GM21737 (cell line): Measurements from ENCODE around the gene FMN2.
"Not testable (repeated sequence)": the region's sequence is repeated elsewhere in the genome, so short reads cannot be mapped to it uniquely, and the experiment has no call there.

Source experiments
- ATAC-seq: cut with Tn5 transposase; IDR thresholded peaks from one replicate; pipeline ENCODE4 v1.9.1; 2021; ENCODE audit warnings: mild to moderate bottlenecking, moderate library complexity; ENCODE audit not compliant: unreplicated experiment

The FMN2 gene

DNA sequence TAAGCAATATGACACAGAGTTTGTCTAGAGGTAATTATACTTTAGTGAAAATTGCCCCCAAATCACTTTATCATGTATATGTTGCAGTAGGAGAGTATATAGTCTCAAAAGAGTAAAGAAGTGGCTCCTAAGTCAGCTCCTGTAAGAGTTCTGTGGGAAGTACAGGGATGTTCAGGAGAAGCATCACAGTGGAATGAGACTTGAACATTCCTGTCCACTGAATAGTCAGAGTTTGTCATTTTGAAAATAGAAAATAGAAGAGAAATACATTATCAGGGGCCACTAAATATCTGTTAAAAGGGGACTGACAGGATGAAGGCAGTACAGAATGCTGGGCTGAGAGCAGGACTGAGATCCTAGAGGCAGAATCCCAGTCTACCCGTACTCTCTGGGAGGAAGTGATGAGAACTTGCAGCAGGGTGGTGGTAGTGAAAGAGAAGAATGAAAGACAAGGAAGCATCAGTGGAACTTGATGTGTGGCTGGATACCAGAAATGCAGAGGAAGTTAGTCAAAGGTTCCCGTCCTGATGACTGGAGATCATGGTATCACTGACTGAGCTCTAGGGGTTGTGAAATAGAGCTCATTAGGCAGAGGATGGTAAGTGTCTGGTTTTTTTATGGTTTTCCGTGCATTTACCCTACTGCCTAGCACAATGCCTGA lies 153.4 kb downstream of the FMN2 start:
- no peak for ATAC-seq

DNA sequence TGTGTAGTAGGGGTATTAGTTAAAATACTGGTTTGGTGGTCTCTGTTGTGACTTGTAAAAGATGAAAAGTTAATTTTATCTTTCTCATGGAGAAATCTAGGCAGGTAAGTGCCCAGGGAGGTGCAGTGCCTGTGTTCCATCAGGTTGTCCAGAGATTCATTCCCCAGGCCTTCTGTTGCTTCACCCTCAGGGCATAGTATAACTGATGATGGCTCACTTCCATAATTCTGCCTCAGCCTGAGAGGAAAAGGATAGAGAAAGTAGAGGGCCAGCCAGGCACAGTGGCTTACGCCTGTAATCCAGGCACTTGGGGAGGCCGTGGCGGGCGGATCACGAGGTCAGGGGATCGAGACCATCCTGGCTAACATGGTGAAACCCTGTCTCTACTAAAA lies 153.9 kb downstream of the FMN2 start:
- ATAC-seq = no peak

DNA sequence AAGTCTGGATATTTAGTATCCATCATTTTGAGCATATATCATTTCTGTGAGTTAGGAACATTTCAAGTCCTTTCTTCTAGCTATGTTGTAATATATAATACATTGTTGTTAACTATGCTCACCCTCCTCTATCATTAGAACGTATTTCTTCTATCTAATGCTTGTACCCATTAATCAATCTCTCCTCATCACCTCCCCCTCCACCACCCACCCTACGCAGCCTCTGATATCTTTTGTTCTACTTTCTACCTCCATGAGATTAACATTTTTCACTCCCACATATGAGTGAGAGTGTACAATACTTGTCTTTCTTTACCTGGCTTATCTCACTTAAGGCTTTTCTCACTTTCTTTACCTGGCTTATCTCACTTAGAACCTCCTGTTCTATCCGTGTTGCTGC lies 156.2 kb downstream of the FMN2 start:
- ATAC-seq = no peak

DNA sequence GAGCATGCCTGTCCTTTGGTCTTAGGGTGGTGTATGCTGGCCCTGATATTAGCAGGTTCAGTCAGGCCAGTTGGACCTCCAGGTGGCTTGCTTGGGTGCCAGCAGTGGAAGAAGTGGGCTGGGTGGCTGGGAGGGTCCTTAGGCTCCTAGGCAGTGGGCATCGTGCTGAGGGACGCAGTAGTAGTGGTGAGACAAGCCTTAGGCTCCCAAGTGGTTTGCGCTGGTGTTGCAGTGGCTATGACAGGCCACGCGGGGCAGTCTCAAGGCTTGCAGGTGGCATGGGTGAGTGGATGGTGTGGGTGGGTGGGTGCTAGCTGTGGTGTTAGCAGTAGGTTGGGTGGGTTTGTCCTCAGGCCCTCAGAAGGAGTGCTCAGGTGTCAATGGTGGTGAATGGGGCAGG lies 162.3 kb downstream of the FMN2 start:
- ATAC-seq = no peak

DNA sequence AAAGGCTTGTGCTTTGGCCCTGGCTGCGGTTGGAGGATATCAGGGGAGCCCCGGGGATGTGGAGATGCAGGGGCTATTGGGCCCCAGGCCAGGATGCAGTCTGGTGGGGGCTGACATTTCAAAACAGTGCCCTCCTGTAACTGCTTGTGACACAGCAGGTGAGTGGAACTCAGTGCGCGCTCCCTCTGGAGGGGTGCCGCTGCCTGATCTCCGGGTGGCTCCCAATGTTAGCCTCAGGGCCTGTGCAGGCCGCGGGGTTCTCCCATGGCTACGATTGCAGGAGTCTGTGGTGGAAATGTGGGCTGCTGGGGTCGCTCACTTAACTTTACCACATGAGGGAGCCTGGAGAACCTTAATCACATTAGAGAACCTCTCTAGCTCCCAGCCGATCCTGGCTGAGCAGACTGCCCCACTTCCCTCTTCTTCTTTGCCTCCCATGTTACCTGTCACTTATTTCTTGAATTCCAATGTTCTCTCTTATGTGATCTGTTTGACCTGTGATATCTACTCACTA lies 163.2 kb downstream of the FMN2 start:
- ATAC-seq = no peak

DNA sequence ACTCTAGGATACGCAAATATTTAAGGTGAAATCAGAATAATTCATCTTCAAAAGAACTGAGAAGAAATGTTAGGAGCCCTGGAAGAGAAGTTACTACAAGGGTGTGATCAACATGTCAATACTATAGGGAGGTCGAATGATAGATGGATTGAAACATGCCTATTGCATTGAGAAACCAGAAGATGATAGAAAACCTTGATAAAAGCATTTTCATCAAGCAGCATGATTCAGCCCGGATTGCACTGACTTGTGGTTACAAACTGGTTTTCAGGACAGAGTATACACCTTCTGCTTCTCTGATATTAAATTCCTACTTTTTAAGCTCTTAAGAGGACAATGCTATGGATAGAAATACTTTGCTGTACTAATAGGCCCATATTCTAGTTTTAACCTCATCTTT lies 164.2 kb downstream of the FMN2 start:
- no peak for ATAC-seq

DNA sequence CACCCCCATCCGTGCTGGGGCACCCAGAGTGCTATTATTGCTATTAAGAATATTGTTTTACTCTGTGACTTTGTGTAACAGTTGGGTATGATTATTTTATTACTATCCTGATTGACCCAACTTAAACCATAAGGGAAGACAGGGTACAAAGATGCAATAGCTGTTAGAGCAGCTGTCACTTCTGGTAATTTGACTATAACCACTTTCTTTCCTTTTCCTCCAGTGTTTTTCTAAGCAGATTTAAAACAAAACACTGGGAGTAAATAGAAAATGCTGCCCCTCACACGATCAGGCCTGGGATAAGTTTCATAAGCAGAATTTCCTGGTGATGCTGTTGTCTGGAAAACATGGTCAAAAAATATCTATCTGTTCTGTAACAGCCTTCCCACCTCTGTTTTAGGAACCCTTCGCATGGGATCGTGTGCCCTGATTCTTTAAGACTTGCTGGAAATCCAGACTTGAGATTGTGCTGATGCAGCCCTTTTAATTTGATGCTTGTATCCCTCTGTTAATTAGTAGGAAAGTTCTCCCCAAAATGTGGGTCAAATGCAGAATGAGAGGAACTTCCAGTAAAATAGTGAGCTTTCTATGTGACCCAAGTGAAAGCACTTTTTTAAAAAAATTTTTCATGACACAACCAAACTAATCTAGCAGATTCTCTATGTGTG lies 165.3 kb downstream of the FMN2 start:
- ATAC-seq = no peak

DNA sequence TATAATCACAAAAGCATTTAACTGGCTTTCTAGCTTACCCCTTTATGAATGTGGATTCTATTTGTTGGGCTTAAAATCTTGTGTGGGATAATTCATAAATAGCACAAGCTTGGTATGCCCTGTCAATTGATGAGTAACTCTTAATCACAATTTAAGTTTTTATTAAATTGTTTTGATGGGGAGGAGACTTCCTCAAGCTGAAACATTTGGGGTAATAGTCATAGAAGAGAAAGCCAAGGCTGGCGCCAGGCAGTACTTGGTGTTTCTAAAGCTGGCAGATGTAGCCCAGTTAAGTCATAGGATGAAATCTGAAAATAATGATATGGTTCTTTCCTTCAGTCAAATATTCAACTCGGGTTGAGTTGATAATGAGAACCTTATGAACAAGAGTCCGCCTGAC lies 167.2 kb downstream of the FMN2 start:
- no peak for ATAC-seq

DNA sequence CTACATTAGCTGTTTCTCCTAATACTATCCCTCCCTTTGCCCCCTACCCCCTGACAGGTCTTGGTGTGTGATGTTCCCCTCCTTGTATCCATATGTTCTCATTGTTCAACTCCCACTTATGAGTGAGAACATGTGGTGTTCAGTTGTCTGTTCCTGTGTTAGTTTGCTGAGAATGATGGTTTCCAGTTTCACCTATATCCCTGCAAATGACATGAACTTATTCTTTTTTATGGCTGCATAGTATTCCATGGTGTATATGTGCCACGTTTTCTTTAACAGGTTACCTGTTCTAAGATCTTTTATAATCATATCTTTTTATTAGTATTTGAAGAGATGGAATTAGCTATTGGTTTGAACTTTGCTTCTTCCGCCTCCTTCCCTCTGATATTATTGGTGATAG lies 172.8 kb downstream of the FMN2 start:
- ATAC-seq = not testable (repeated sequence)

DNA sequence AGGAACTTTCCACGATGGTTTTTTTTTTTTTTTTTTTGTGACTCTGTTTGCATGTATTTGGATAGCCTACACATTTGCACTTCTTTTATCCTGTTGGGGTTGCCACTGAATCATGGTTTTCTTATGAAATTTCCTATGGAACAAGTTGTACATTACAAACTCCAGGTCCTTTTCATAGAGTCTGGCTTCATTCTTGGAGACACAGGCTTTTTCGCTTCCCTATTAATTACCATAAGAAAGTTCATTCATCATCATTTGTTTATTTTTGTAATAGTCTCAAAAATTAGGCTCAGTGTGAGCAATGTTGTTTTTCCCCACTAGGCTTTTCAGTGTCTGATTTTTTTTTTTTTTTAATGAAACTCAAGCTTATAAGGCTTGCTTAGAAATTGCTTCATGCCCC lies 179.4 kb downstream of the FMN2 start:
- no peak for ATAC-seq

DNA sequence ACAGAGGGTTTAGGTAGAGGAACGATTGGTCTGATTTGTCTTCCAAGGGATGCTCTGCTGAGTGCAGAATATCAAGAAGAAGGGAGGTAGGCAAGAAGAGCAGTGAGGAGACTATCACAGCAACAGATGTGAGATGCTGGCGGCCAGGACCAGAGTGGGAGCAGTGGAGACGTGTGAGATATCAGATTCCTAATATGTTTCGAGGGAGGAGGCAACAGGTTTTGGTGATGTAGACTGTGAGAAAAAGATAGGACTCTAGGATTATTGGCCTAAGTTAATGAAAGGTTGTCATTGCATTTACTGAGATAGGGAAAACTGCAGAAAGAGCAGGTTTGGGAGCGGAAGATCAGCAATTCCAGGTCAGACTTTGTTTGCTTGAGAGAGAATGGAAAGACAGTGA lies 182.9 kb downstream of the FMN2 start:
- ATAC-seq = no peak

DNA sequence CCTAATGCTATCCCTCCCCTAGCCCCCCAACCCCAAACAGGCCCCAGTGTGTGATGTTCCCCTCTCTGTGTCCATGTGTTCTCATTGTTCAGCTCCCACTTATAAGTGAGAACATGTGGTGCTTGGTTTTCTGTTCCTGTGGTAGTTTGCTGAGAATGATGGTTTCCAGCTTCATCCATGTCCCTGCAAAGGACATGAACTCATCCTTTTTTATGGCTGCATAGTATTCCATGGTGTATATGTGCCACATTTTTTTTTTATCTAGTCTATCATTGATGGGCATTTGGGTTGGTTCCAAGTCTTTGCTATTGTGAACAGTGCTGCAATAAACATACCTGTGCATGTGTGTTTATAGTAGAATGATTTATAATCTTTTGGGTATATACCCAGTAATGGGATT lies 183.5 kb downstream of the FMN2 start:
- not testable (repeated sequence) for ATAC-seq

DNA sequence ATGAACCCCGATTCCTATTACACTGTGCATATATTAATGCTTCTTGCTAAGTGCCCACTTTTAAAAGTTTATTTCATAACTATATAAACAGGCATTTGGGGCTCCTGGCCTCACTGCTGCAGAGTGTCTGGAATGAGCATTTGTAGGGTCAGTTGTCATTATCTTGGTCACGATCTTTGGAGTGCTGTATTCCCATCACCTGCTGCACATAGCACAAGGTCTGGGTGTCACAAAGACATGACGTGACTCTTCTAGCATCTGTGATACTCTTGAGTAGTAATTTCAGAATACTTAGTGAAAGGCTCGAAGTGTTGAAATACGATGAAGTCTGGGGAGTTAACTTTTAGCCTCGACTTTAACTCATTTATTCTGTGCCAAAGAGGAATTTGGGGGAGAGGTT lies 186.4 kb downstream of the FMN2 start:
- ATAC-seq = no peak

DNA sequence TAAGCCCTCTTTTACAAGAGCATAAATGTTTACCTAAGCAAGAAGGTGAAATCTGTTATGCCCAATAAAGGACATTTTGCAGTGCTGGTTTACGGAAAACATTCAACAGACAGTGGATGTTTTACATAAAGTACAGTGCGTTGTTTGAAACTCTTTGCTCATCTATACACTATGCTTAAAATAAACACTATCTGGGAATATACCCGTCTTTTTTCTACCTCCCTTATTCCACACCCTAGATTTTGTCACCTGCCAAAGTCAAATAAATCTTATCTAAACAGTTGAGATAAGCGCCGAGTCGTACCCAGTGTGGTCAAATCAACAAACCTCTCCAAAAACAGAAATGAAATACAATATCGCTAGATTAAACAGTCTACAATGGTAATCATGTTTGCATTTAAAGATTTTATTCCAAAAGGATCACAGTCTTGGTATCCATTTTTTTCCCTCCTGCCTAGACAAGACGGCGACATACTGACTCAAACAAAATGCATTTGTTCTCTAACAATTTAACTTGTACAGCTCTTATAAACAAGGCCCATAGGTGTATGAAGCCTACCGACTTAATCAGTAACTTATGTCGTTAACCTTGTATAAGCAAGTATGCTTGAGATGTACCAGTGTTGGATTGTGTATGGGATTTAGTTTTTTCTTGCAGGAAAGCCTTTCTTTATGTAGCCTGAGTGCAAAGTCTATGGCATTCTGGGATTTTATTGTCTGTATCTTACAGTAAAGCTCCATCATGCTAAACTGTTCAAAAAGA lies 189.1 kb downstream of the FMN2 start:
- no peak for ATAC-seq

DNA sequence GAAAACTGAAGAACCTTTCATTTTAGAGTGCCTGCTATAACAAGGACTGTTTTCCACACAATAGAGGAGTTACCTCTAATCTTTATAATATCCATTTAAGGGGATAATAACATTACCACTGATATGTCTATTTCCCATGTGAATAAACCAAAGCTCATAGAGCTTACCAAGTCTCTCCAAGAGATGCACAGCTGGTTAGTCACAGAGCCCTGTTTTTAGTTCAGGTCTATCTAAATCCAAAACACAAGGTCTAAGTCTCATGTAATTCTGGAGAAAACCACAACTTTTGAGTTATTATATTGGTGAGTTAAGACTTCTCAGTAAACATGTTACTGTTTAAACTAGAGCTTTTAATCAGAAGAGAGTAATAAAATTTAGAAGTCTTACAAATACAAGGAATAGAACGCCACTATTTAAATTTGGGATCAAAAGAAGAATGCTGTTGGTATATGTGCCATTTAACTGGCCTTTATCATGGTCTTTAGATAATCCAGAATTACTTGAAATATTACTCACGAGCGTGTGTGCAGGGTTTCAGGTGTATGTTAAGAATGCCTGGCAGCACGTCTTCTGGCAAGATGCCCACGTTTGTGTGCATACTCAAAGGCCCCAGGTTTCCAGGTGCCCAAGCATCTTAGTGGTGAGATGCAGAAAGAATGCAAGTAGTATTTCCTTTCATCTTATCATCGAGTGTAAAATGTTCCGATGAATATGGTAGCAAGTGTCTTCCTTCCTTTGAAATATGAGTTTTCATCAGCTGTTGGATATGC lies 190.6 kb downstream of the FMN2 start:
- ATAC-seq = no peak

DNA sequence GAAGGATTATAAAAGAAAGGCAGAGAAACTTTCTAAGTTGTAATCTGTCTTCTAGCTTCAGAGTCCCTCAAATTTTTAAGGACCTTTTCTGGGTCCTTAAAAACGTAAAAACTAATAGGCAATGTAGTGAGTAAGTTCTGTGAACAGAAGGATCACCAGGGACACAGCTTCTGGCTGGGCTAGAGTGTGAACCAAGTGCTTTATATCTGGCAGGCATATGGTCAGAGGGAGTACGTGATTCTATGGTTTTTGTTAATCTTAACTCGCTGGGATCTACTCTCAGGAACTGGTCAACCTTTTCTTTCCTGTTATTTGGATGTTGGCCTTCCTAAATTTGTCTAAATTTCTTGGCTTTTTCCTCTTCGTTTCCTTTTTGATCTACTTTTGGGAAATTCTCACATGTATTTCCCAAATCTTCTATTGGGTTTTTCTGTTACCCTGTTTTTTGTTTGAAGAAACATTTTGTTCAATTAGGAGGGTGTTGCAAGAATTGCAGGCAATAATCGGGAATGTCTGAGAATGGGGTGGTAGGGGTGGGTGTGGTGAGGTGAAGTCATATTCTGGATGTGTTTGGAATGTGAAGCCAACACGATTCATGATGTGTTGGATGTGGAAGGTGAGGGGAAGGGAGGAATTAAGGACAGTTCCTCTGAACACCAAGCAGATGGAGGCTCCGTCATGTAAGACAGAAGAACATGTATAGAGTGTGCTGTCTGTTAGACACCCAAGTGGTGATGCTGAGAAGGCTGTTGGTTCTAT lies 193.2 kb downstream of the FMN2 start:
- ATAC-seq = no peak

DNA sequence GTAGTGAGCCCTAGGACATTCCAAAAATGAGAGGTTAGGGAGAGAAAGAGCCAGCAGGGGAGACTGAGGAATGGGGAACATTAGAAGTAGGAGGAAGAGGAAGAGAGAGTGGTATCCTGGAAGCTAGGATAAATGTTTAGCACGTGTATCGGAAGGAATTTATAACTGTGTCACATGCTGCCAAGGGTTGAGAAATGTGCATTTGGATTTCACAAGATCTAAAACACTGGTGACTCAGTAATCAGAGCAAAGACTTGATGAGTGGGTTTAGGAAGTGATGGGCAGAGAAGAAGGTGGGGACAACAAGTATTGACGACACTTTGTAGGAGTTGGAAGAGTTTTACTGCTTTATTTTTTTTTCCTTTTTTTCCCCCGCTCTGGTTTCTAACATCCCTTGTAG lies 193.9 kb downstream of the FMN2 start:
- ATAC-seq = no peak

DNA sequence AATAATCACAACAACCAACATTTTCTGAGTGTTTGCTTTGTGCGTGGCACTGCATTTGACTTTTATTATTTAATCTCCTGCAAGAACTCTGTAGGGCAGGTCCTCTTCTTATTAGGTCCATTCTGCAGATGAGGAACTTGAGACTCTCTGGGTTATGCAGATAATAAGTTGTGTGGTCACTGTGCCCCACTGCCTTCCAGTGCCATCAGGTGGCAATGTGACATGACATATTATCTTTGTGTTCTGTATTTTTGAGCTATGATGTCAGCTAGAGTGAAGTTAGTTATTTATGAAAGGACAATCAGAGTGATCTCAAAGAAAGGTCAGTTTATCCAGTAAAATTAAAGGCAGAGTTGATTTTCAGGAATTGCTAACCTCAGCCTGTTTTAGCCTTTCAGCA lies 196.0 kb downstream of the FMN2 start:
- no peak for ATAC-seq

DNA sequence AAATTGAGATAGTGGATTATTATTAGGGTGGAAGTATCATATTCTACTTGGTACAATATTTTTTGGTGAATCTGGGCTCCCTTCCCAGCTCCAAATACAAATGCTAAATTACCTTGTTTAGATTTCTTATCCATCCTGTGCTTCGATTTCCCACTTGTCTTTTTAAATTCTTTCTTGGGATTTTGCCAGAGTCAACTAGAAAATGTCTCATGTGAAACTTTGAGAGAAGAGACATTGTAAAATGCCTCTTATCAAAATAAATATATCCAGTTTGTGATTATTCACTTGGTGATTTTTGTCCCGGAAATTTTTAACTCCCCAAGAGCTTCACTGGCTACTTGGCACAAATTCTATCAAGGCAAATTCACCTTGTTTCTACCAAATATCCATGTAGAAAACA lies 202.0 kb downstream of the FMN2 start:
- no peak for ATAC-seq

DNA sequence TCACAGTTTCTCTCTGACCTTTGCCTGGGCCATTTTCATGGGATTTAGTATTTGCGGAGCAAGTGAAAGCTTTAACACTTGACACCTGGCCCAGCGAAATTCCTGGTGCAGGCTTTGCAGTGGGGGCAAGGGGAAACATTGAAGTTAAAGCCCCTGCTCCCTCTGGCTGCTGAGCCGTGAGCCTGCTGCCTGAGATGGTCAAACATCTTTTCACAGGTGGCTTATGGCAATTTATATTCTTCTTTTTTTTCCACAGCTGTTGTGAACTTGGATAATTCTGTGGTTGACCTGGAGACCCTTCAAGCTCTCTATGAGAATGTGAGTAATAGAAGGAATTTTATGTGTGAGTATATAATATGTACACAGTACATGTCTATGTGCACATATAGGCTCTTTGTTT lies 202.9 kb downstream of the FMN2 start:
- ATAC-seq = no peak

DNA sequence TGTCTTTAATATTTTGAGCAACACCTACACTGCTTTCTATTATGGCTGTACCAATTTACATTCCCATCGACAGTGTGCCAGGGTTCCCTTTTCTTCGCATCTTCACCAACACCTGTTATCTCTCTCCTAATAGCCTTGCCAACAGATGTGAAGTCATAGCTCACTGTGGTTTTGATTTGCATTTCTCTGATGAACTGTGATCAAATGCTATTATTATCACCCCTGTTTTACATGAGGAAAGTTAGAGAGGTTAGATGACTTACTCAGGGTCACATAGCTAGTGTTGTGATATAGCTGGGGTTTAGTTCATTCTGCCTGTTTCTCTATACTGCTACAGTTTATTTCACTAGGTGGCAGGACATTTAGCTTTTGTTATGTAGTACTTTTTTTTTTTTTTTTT lies 204.1 kb downstream of the FMN2 start:
- ATAC-seq = no peak
